Esophagus squamous epithelium (tissue), 4 donors: Measurements from ENCODE around the gene TPD52L1.

ENCODE experiments used
- CTCF ChIP-seq, 6 experiments: fragments of 450-650 bp in 4 of 6; fragments of 200-600 bp in 2 of 6; sonication (generic) in 2 of 6; IDR thresholded peaks; one replicate each; pipeline ENCODE4 v1.5.1; 2016 to 2019; ENCODE audit warnings: antibody characterized with exemption in 6 of 6, mild to moderate bottlenecking in 4 of 6, moderate library complexity in 4 of 6
- POLR2A ChIP-seq, 4 donors: fragments of 450-650 bp; IDR thresholded peaks; one replicate each; pipeline ENCODE4 v1.6.1; 2017; ENCODE audit warnings: antibody characterized with exemption in 4 of 4, mild to moderate bottlenecking in 4 of 4, moderate library complexity in 3 of 4

GRCh38 chr6:125259354-125259736 lies 105.8 kb downstream of the TPD52L1 start:
- TF ChIP-seq CTCF (IDR thresholded peaks at IDR 0.05) (no peak), POLR2A (IDR thresholded peaks at IDR 0.05) (no peak)
